H1 (cell line): ENCODE results near the gene CD300LG. TPM values are rescaled to one million over a fixed set of nuclear protein-coding genes. Genes with fewer than 3 reads are reported as not detected.

ENCODE experiments used
- CTCF ChIA-PET: fragments of 300-600 bp; sonication (Branson Sonifier 250); formaldehyde crosslinking; loops from one replicate; lab custom pipeline; 2021; ENCODE audit not compliant: partially characterized antibody; lab: Charles Lee
- POLR2A ChIA-PET: fragments of 300-600 bp; sonication (Branson Sonifier 250); formaldehyde crosslinking; loops from one replicate; lab custom pipeline; 2021; ENCODE audit warnings: inconsistent platforms; ENCODE audit not compliant: partially characterized antibody; lab: Charles Lee
- DNase-seq, 2 experiments: peaks; one replicate each; pipeline versions ENCODE4 v3.0.0 to v3.0.0-alpha.2; 2010 to 2022; ENCODE audit warnings: low spot score in 2 of 2, low read depth in 1 of 2, mixed read lengths in 1 of 2
- FAIRE-seq: peaks from 2 replicates; lab custom pipeline; 2011; peaks lifted over from hg19 to GRCh38; lab: Jason Lieb, UNC
- H2AFZ ChIP-seq: 2 replicates; pipeline ENCODE4 v1.8.1; 2012; ENCODE audit warnings: low read length, inconsistent platforms
- H2AK5ac ChIP-seq: 2 replicates; pipeline ENCODE4 v1.6.1; 2013; ENCODE audit warnings: low read depth, low read length
- H2BK120ac ChIP-seq: replicated peaks from 2 replicates; pipeline ENCODE3; 2013; ENCODE audit warnings: low read depth, low read length, inconsistent platforms
- H2BK12ac ChIP-seq: 2 replicates; pipeline ENCODE4 v1.6.1; 2013; ENCODE audit warnings: low read depth, low read length
- H2BK15ac ChIP-seq: 2 replicates; pipeline ENCODE4 v1.6.1; 2013; ENCODE audit warnings: low read length
- H2BK20ac ChIP-seq: 2 replicates; pipeline ENCODE4 v1.6.1; 2013; ENCODE audit warnings: low read length
- H2BK5ac ChIP-seq: 2 replicates; pipeline ENCODE4 v1.6.1; 2013; ENCODE audit warnings: low read depth, low read length
- H3K14ac ChIP-seq: 2 replicates; pipeline ENCODE4 v1.6.1; 2013; ENCODE audit warnings: inconsistent platforms; ENCODE audit not compliant: insufficient read length
- H3K18ac ChIP-seq: 2 replicates; pipeline ENCODE4 v1.6.1; 2013; ENCODE audit warnings: low read length; ENCODE audit errors: extremely low read depth
- H3K23ac ChIP-seq: 2 replicates; pipeline ENCODE4 v1.6.1; 2013; ENCODE audit warnings: inconsistent platforms; ENCODE audit not compliant: insufficient read length
- H3K23me2 ChIP-seq: 2 replicates; pipeline ENCODE4 v1.6.1; 2013; ENCODE audit warnings: low read depth, low read length
- H3K27ac ChIP-seq: 2 replicates; pipeline ENCODE4 v1.6.1; 2011; ENCODE audit warnings: low read depth, low read length, inconsistent platforms
- H3K27me3 ChIP-seq, 4 experiments: replicated peaks in 1 of 4; 1 replicate in 1 of 4; 2 replicates in 3 of 4; pipeline versions ENCODE4 v1.6.1 to v1.8.1; 2011 to 2013; ENCODE audit warnings: low read length in 3 of 4, mild to moderate bottlenecking in 3 of 4, inconsistent platforms in 2 of 4, mixed read lengths in 2 of 4, moderate library complexity in 1 of 4; ENCODE audit not compliant: control insufficient read depth in 3 of 4, insufficient read depth in 3 of 4; ENCODE audit errors: extremely low read depth in 1 of 4
- H3K36me3 ChIP-seq, 4 experiments: 2 replicates each; pipeline versions ENCODE4 v1.6.1 to v1.8.1; 2011 to 2013; ENCODE audit warnings: mild to moderate bottlenecking in 4 of 4, low read length in 3 of 4, moderate library complexity in 2 of 4, control low read depth in 1 of 4, inconsistent platforms in 1 of 4; ENCODE audit not compliant: insufficient read depth in 4 of 4, control insufficient read depth in 2 of 4
- H3K4ac ChIP-seq: replicated peaks from 2 replicates; pipeline ENCODE3; 2013; ENCODE audit warnings: low read length, low read depth, mixed read lengths, inconsistent platforms; ENCODE audit not compliant: insufficient read length
- H3K4me1 ChIP-seq, 4 experiments: replicated peaks in 1 of 4; 1 replicate in 1 of 4; 2 replicates in 3 of 4; pipeline versions ENCODE4 v1.6.1 to v1.8.1; 2011 to 2013; ENCODE audit warnings: low read length in 3 of 4, inconsistent platforms in 2 of 4, mixed read lengths in 1 of 4; ENCODE audit not compliant: insufficient read depth in 4 of 4, control insufficient read depth in 3 of 4
- H3K4me2 ChIP-seq, 2 experiments: 2 replicates each; pipeline versions ENCODE4 v1.6.1 to v1.8.1; 2011 to 2013; ENCODE audit warnings: low read depth in 2 of 2, low read length in 2 of 2, control low read depth in 1 of 2, inconsistent platforms in 1 of 2, mild to moderate bottlenecking in 1 of 2; ENCODE audit not compliant: insufficient read depth in 1 of 2
- H3K4me3 ChIP-seq, 4 experiments: fragments of 200-600, 300-600 bp in 1 of 4; sonication (generic), shearing (Covaris generic), sonication (Bioruptor Twin) in 1 of 4; 2 replicates each; pipeline versions ENCODE4 v1.5.1 to v1.8.1; 2011 to 2016; ENCODE audit warnings: low read length in 4 of 4, low read depth in 3 of 4, control low read depth in 2 of 4, inconsistent platforms in 2 of 4, mild to moderate bottlenecking in 2 of 4, mixed read lengths in 1 of 4, moderate library complexity in 1 of 4; ENCODE audit not compliant: insufficient read depth in 2 of 4; ENCODE audit errors: extremely low read depth in 1 of 4
- H3K56ac ChIP-seq: replicated peaks from 2 replicates; pipeline ENCODE3; 2013; ENCODE audit warnings: low read depth, mild to moderate bottlenecking, mixed read lengths, low read length, inconsistent platforms; ENCODE audit not compliant: insufficient read length
- H3K79me1 ChIP-seq: 2 replicates; pipeline ENCODE4 v1.6.1; 2013; ENCODE audit warnings: low read depth, low read length, control low read depth
- H3K79me2 ChIP-seq, 2 experiments: 2 replicates each; pipeline versions ENCODE4 v1.6.1 to v1.8.1; 2012 to 2013; ENCODE audit warnings: low read length in 2 of 2, mild to moderate bottlenecking in 2 of 2, inconsistent platforms in 1 of 2; ENCODE audit not compliant: insufficient read depth in 2 of 2, control insufficient read depth in 1 of 2
- H3K9ac ChIP-seq, 4 experiments: replicated peaks in 1 of 4; 1 replicate in 1 of 4; 2 replicates in 3 of 4; pipeline versions ENCODE4 v1.6.1 to v1.8.1; 2011 to 2013; ENCODE audit warnings: low read depth in 3 of 4, low read length in 3 of 4, control low read depth in 2 of 4, mild to moderate bottlenecking in 2 of 4, moderate library complexity in 2 of 4, inconsistent platforms in 1 of 4; ENCODE audit errors: extremely low read depth in 1 of 4
- H3K9me3 ChIP-seq, 2 experiments: 2 replicates each; pipeline versions ENCODE4 v1.6.1 to v1.8.1; 2012 to 2013; ENCODE audit warnings: mild to moderate bottlenecking in 2 of 2, moderate library complexity in 2 of 2, control low read depth in 1 of 2, inconsistent platforms in 1 of 2, low read depth in 1 of 2, low read length in 1 of 2, mixed read lengths in 1 of 2; ENCODE audit not compliant: insufficient read depth in 2 of 2
- H4K20me1 ChIP-seq, 2 experiments: replicated peaks in 1 of 2; 2 replicates each; pipeline versions ENCODE3 to v1.8.1; 2011 to 2013; ENCODE audit warnings: inconsistent platforms in 2 of 2, low read length in 2 of 2, mild to moderate bottlenecking in 1 of 2; ENCODE audit not compliant: insufficient read depth in 2 of 2, control insufficient read depth in 1 of 2
- H4K5ac ChIP-seq: 2 replicates; pipeline ENCODE4 v1.6.1; 2013; ENCODE audit warnings: low read length, low read depth, mixed read lengths, inconsistent platforms; ENCODE audit not compliant: insufficient read length
- H4K8ac ChIP-seq: 2 replicates; pipeline ENCODE4 v1.8.0; 2013; ENCODE audit warnings: mild to moderate bottlenecking, moderate library complexity, low read length, inconsistent platforms; ENCODE audit not compliant: insufficient read depth; ENCODE audit errors: extremely low read depth
- H4K91ac ChIP-seq: replicated peaks from 2 replicates; pipeline ENCODE3; 2013; ENCODE audit warnings: low read length, mixed read lengths, inconsistent platforms; ENCODE audit not compliant: insufficient read length
- ATF3 ChIP-seq: IDR thresholded peaks from 2 replicates; pipeline ENCODE4 v1.6.1; 2011; ENCODE audit warnings: low read depth, mild to moderate bottlenecking, low read length; ENCODE audit not compliant: insufficient read depth
- CEBPB ChIP-seq: IDR thresholded peaks from 2 replicates; pipeline ENCODE4 v1.6.1; 2012; ENCODE audit warnings: low read depth, low read length
- E2F6 ChIP-seq: IDR thresholded peaks from 2 replicates; pipeline ENCODE4 v1.6.1; 2012; ENCODE audit warnings: inconsistent platforms
- EP300 ChIP-seq, 2 experiments: IDR thresholded peaks; 1 replicate in 1 of 2; 2 replicates in 1 of 2; pipeline ENCODE4 v1.6.1; 2011 to 2012; ENCODE audit warnings: low read depth in 2 of 2, low read length in 2 of 2, mild to moderate bottlenecking in 2 of 2, borderline replicate concordance in 1 of 2, inconsistent platforms in 1 of 2, moderate library complexity in 1 of 2
- KDM1A ChIP-seq: fragments of 200-600, 300-600 bp; sonication (generic); IDR thresholded peaks from 2 replicates; pipeline ENCODE4 v1.7.1; 2016; ENCODE audit warnings: mild to moderate bottlenecking, low read length, borderline replicate concordance
- KDM5A ChIP-seq: fragments of 200-600 bp; IDR thresholded peaks from 2 replicates; pipeline ENCODE4 v1.7.1; 2012; ENCODE audit warnings: mild to moderate bottlenecking, low read length, inconsistent platforms, mixed read lengths
- RBBP5 ChIP-seq: IDR thresholded peaks from 2 replicates; pipeline ENCODE4 v1.7.1; 2012; ENCODE audit warnings: low read depth, mild to moderate bottlenecking, inconsistent platforms, low read length, moderate library complexity, borderline replicate concordance
- SIX5 ChIP-seq: IDR thresholded peaks from 2 replicates; pipeline ENCODE4 v1.6.1; 2011; ENCODE audit warnings: mild to moderate bottlenecking, low read depth, low read length
- SP1 ChIP-seq: IDR thresholded peaks from 2 replicates; pipeline ENCODE4 v1.6.1; 2011; ENCODE audit warnings: low read depth, low read length
- SUZ12 ChIP-seq: fragments of 200-600 bp; sonication (generic); IDR thresholded peaks from 2 replicates; pipeline ENCODE4 v1.6.1; 2012; ENCODE audit warnings: mild to moderate bottlenecking, inconsistent platforms, low read length, moderate library complexity, mixed read lengths
- TEAD4 ChIP-seq: IDR thresholded peaks from 2 replicates; pipeline ENCODE4 v1.6.1; 2012; ENCODE audit warnings: low read depth, low read length, inconsistent platforms, mixed read lengths
- WGBS, 2 experiments: shearing (Covaris generic) in 1 of 2; methylation state at CpG; one replicate each; pipeline versions ENCODE4 v1.1.6 to v1.1.7; 2013 to 2015; ENCODE audit warnings: low lambda C conversion rate in 2 of 2, mixed read lengths in 2 of 2, inconsistent platforms in 1 of 2, low coverage in 1 of 2, missing lambda C conversion rate in 1 of 2; ENCODE audit not compliant: insufficient replicate concordance in 2 of 2, insufficient coverage in 1 of 2, insufficient read length in 1 of 2; ENCODE audit errors: extremely low coverage in 1 of 2, missing lambda C conversion rate in 1 of 2; 5-methylcytosine and 5-hydroxymethylcytosine counted together
- polyA plus RNA-seq, 7 experiments: library from polyadenylated mRNA; depleted of rRNA in 3 of 7; stranded (reverse) in 5 of 7; unstranded in 2 of 7; fragments of >200 nt in 5 of 7; fragments of 200-250 nt in 2 of 7; gene quantifications; 1 replicate in 5 of 7; 2 replicates in 1 of 7; 4 replicates in 1 of 7; pipeline versions ENCODE4 v1.2.1 to v1.2.3, GENCODE V29; 2011 to 2013; ENCODE audit warnings: missing spikeins in 2 of 7, mixed read lengths in 2 of 7
- total RNA-seq: library from RNA; stranded (reverse); fragmentation: NEBNext Ultra II Directional; extraction: Animal tissue kit (Norgen Biotek cat#: 25700); gene quantifications from 2 replicates; pipeline ENCODE4 v1.2.1, GENCODE V29; 2021

The CD300LG gene
- total and polyA plus RNA-seq, 2 of the 8 experiments (the other 6 are each of a cell fraction or from before 2014, with no cell fraction given): 0.06 TPM; not detected in 1

GRCh38 chr17:43877451-43878155 lies 30.6 kb downstream of the CD300LG start:
- no peak for DNase-seq
- CTCF ChIA-PET: interaction anchor here (0.7 to 10.0 kb wide), 38 partner anchors 12 to 1060 kb away, joined by 3 to 403 read pairs (median 5); partner anchors contain the start of genes CD300LG, MPP2, PPY and SOST
- TF ChIP-seq CEBPB: no peak
- TF ChIP-seq SUZ12: no peak
- no peak for TF ChIP-seq EP300 (IDR thresholded peaks at IDR 0.05; ENCODE audit: borderline replicate concordance in 1 of 2, low read depth in 2 of 2, low read length in 2 of 2)
- TF ChIP-seq KDM5A: no peak
- no peak for TF ChIP-seq TEAD4
- no peak for TF ChIP-seq KDM1A
- TF ChIP-seq E2F6: no peak
- TF ChIP-seq SP1: no peak
- no peak for TF ChIP-seq SIX5
- no peak for TF ChIP-seq RBBP5
- TF ChIP-seq ATF3: no peak

More at GRCh38 chr17:43877451-43878155, 30.6 kb downstream of the CD300LG start:
- no peak overlapping the region for H2AK5ac ChIP-seq
- H2BK20ac ChIP-seq: no peak overlapping the region
- no peaks in the 10 kb centered on the region for H3K79me1 ChIP-seq
- H2BK120ac ChIP-seq: no peak overlapping the region
- no peaks in the 10 kb centered on the region; a peak in 2 of 8 replicates for H3K36me3 ChIP-seq
- no peaks in the 10 kb centered on the region for H3K79me2 ChIP-seq
- no peak for FAIRE-seq
- no peak overlapping the region for H4K5ac ChIP-seq
- POLR2A ChIA-PET: interaction anchor here (1.1 to 1.4 kb wide), 2 partner anchors 9 to 33 kb away, joined by 3 to 5 read pairs; no protein-coding TSS in a partner anchor
- H3K9me3 ChIP-seq: no peaks in the 10 kb centered on the region
- no peak overlapping the region for H3K4me2 ChIP-seq
- H4K8ac ChIP-seq: no peak overlapping the region
- no peak overlapping the region for H3K18ac ChIP-seq
- no peak overlapping the region for H2AFZ ChIP-seq
- H3K27ac ChIP-seq: no peak overlapping the region
- peaks cover 0 to 8% (median 6%) of the 10 kb centered on the region in 4 experiments; a peak in 5 of 7 replicates for H3K4me1 ChIP-seq
- H4K20me1 ChIP-seq: peaks cover 0 to 8% of the 10 kb centered on the region in 2 experiments
- H2BK5ac ChIP-seq: no peak overlapping the region
- H3K23me2 ChIP-seq: no peaks in the 10 kb centered on the region
- H3K27me3 ChIP-seq: no peaks in the 10 kb centered on the region
- 0 out of 2 replicates have a peak overlapping the region, but pooled peaks have one; percentile 17 for H2BK12ac ChIP-seq
- no peak overlapping the region for H3K56ac ChIP-seq
- WGBS, 2 experiments: 92% methylated on average over 10 of the region's 10 CpGs; no CpG with 5 or more reads in 1 of the 2 experiments
- no peak overlapping the region for H4K91ac ChIP-seq
- H3K4ac ChIP-seq: no peak overlapping the region
- H2BK15ac ChIP-seq: 0 out of 2 replicates have a peak overlapping the region, but pooled peaks have one; percentile 18
- no peak overlapping the region for H3K4me3 ChIP-seq
- H3K23ac ChIP-seq: no peak overlapping the region
- no peak overlapping the region for H3K14ac ChIP-seq
- no peak overlapping the region for H3K9ac ChIP-seq
